ENCODE data around the gene XYLT1. TPM values are rescaled to one million over a fixed set of nuclear protein-coding genes. Genes with fewer than 3 reads are reported as not detected.

XYLT1 gene
- polyA plus RNA-seq, 1 donor (not counting 4 experiments of a cell fraction or from before 2014, with no cell fraction given), result 4.4 TPM

DNA sequence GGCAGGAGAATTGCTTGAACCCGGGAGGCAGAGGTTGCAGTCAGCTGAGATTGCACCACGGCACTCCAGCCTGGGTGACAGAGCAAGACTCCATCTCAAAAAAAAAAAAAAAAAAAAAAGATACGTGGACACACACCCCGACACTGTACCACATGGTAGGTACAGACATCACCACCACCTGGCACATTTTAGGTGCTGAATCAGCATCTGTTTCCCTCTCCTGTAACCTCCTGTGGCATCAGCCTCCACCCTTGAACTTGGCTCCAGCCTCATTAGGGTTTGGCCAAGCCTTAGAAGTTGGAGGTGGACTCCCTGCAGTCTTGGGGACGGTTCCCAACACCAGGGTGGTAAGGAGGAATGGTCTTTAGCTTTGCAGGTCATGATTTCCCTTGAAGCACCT lies 46.0 kb downstream of the XYLT1 start:
- no peaks in the 10 kb centered on the region for H3K79me2 ChIP-seq (ENCODE audit: control insufficient read depth, insufficient read depth, low read length)
- dilution Hi-C loops (cut with MboI; ENCODE audit: extremely low pct_ligation_motif_present, low sequenced_read_pairs), result no loop called here
- no peaks in the 10 kb centered on the region for H3K4me1 ChIP-seq (ENCODE audit: control insufficient read depth, extremely low read depth, insufficient read depth, low read length)
- H3K27me3 ChIP-seq (ENCODE audit: control insufficient read depth, extremely low read depth, insufficient read depth, low read length), result no peaks in the 10 kb centered on the region
- H3K36me3 ChIP-seq (ENCODE audit: control insufficient read depth in 2 of 2, extremely low read depth in 1 of 2, insufficient read depth in 2 of 2, low read length in 2 of 2), result peaks cover 0 to 3% of the 10 kb centered on the region in 2 experiments
- H3K4me3 ChIP-seq (ENCODE audit: control insufficient read depth in 2 of 3, extremely low read depth in 1 of 3, insufficient read depth in 2 of 3, low read depth in 1 of 3, low read length in 3 of 3), result no peak overlapping the region
- no peak overlapping the region for H3K9ac ChIP-seq (ENCODE audit: control insufficient read depth, extremely low read depth, insufficient read depth, low read length)
- TF ChIP-seq CTCF (optimal IDR thresholded peaks at IDR 0.05 in 1 of 3, IDR thresholded peaks at IDR 0.05 in 1 of 3, conservative IDR thresholded peaks at IDR 0.05 in 1 of 3; ENCODE audit: extremely low read depth in 1 of 3, insufficient read depth in 2 of 3, low read length in 3 of 3) (no peak), EZH2 (IDR thresholded peaks at IDR 0.05; ENCODE audit: low read length) (no peak)
- no peaks in the 10 kb centered on the region for H3K9me3 ChIP-seq (ENCODE audit: control insufficient read depth, low read depth, low read length)
- no peak overlapping the region for H2AFZ ChIP-seq (ENCODE audit: control insufficient read depth, low read length)
- no peak for DNase-seq (ENCODE audit: low read depth, low spot score)
- no peak for FAIRE-seq
- H3K27ac ChIP-seq (ENCODE audit: control insufficient read depth, insufficient read depth, low read length), result no peak overlapping the region
- no peaks in the 10 kb centered on the region for H4K20me1 ChIP-seq (ENCODE audit: control insufficient read depth, extremely low read depth, insufficient read depth, low read length)
- no peak overlapping the region for H3K4me2 ChIP-seq (ENCODE audit: control insufficient read depth, extremely low read depth, insufficient read depth, low read depth, low read length)
- no peaks in the 10 kb centered on the region for H3K9me1 ChIP-seq (ENCODE audit: control insufficient read depth, extremely low read depth, insufficient read depth, low read length)

DNA sequence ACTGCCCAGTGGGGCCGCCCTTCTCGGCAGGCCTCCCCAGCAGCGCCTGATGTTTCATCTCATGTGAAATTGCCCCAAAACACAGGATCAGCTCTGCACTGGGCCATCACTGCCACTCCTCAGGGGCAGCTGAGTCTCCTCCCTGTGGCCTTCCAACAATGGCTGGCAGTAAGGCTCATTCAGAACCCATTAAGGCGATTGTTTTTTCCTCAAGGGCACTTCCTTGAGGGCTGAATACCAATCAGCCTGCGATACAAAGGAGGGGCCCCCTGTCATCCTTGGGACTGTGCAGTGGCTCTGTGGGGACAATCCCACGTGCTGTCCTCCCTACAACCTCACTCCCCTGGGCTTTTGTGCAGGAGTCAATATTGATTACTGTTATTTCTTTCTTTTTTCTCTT lies 47.5 kb downstream of the XYLT1 start:
- TF ChIP-seq EZH2 (IDR thresholded peaks at IDR 0.05; ENCODE audit: low read length), result no peak
- no peak for TF ChIP-seq CTCF (optimal IDR thresholded peaks at IDR 0.05 in 1 of 3, IDR thresholded peaks at IDR 0.05 in 1 of 3, conservative IDR thresholded peaks at IDR 0.05 in 1 of 3; ENCODE audit: extremely low read depth in 1 of 3, insufficient read depth in 2 of 3, low read length in 3 of 3)
- no peak for DNase-seq (ENCODE audit: low read depth, low spot score)
- no peak overlapping the region for H3K4me2 ChIP-seq (ENCODE audit: control insufficient read depth, extremely low read depth, insufficient read depth, low read depth, low read length)
- no peaks in the 10 kb centered on the region for H4K20me1 ChIP-seq (ENCODE audit: control insufficient read depth, extremely low read depth, insufficient read depth, low read length)
- H3K36me3 ChIP-seq (ENCODE audit: control insufficient read depth in 2 of 2, extremely low read depth in 1 of 2, insufficient read depth in 2 of 2, low read length in 2 of 2), result no peaks in the 10 kb centered on the region
- no peaks in the 10 kb centered on the region for H3K9me1 ChIP-seq (ENCODE audit: control insufficient read depth, extremely low read depth, insufficient read depth, low read length)
- H3K9ac ChIP-seq (ENCODE audit: control insufficient read depth, extremely low read depth, insufficient read depth, low read length), result no peak overlapping the region
- H3K9me3 ChIP-seq (ENCODE audit: control insufficient read depth, low read depth, low read length), result no peaks in the 10 kb centered on the region
- H3K79me2 ChIP-seq (ENCODE audit: control insufficient read depth, insufficient read depth, low read length), result no peaks in the 10 kb centered on the region
- FAIRE-seq, result no peak
- no peaks in the 10 kb centered on the region for H3K4me1 ChIP-seq (ENCODE audit: control insufficient read depth, extremely low read depth, insufficient read depth, low read length)
- no peaks in the 10 kb centered on the region for H3K27me3 ChIP-seq (ENCODE audit: control insufficient read depth, extremely low read depth, insufficient read depth, low read length)
- no peak overlapping the region for H3K27ac ChIP-seq (ENCODE audit: control insufficient read depth, insufficient read depth, low read length)
- H2AFZ ChIP-seq (ENCODE audit: control insufficient read depth, low read length), result no peak overlapping the region
- no peak overlapping the region for H3K4me3 ChIP-seq (ENCODE audit: control insufficient read depth in 2 of 3, extremely low read depth in 1 of 3, insufficient read depth in 2 of 3, low read depth in 1 of 3, low read length in 3 of 3)
- dilution Hi-C loops (cut with MboI; ENCODE audit: extremely low pct_ligation_motif_present, low sequenced_read_pairs), result no loop called here
